Cardiac ventricle fibroblast (primary cell): Measurements from ENCODE around the gene PTRHD1. TPM values are rescaled to one million over a fixed set of nuclear protein-coding genes. Genes with fewer than 3 reads are reported as not detected.

Experiments used
- total RNA-seq: library from RNA; depleted of rRNA; stranded (reverse); fragments of >200 nt; gene quantifications from 2 replicates; pipeline ENCODE4 v1.2.3, GENCODE V29; 2015

Gene PTRHD1, protein sequence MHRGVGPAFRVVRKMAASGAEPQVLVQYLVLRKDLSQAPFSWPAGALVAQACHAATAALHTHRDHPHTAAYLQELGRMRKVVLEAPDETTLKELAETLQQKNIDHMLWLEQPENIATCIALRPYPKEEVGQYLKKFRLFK
- total RNA-seq = 26.8 and 48.0 TPM in 2 replicates

DNA sequence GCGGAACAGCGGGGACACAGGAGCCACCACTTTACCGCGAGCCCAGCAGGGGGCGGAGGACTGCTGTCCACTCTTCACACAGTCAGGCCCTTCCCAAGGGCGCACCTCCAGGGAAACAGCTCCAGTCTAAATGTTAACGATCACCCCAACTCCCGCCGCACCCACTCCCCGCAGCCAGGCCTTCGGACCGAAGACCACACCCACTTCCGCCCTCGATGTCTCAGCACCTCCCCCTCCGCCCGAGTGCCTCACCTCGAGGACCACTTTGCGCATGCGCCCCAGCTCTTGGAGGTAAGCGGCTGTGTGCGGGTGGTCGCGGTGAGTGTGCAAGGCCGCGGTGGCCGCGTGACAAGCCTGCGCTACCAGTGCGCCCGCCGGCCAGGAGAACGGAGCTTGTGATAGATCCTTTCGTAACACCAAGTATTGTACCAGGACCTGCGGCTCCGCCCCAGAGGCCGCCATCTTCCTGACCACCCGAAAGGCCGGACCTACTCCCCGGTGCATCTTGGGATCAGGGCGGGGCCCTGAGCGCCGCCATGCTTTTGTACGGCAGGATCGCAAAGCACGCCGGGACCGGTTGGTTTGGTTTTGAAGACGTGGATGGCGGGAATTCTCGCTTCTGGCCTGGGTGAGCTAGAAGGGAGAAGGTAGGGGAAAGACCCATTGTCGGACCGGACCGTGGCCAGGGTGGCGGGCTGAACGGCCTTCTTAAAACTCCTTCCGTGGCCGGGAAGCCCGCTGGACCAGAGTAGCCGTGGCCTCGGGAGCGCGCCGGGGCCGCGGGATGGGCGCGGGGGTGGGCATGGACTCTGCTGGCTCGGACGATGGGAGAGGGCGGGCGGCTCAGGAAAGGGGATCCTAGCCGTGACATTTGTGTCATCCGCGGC is at the start of gene PTRHD1, which contains the start of gene CENPO:
Gene PTRHD1 (minus strand): TSS at position 518 of the 887 bp plus-strand sequence. CDS start 14 bp downstream, at position 504.
Gene CENPO (plus strand): TSS at position 552 of the 887 bp plus-strand sequence. CDS start 495 bp downstream, outside the sequence.

Other genes with a start within 250 kb of the PTRHD1 start
- 5.8 and 12.5 TPM in 2 replicates for gene CENPO, start within 50 bp of the PTRHD1 start, total RNA-seq
- gene ADCY3, start 126.8 kb upstream of the PTRHD1 start, total RNA-seq = 61.9 and 66.8 TPM in 2 replicates
- gene DNAJC27, start 178.6 kb upstream of the PTRHD1 start, total RNA-seq = 1.9 and 2.9 TPM in 2 replicates
- gene EFR3B, start 248.7 kb upstream of the PTRHD1 start, total RNA-seq = 0.24 and 0.50 TPM in 2 replicates